SK-N-MC (cell line): Measurements from ENCODE around the gene MAP1B.

ENCODE experiments used
- EZH2 ChIP-seq: fragments of 200-600 bp; sonication (generic); IDR thresholded peaks from one replicate; pipeline ENCODE4 v1.6.1; 2017; ENCODE audit warnings: antibody characterized with exemption
- FOXP2 ChIP-seq: optimal IDR thresholded peaks from 2 replicates; pipeline ENCODE3; 2011; ENCODE audit warnings: mild to moderate bottlenecking, moderate library complexity; ENCODE audit not compliant: insufficient read depth; ENCODE audit errors: extremely low read length, control extremely low read depth

DNA sequence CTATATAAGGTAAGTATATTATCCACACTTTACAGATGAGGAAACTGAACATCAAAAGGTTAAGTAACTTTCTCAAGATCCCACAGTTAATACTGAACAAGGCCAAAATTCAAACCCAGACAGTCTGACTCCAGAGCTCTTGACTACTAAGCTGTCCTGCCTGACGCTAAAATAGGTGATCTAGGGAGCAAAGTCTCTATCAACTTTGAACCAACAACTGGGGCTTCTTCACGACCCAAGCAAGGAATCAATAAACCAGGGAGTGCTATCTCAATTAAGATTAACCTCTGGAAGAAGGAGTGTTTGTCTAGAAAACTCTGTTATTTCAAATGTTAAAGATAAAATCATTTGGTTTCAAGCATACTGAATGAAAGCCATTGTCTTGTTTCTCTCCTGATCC, 148.4 kb downstream of the MAP1B start:
- TF ChIP-seq EZH2 (no peak), FOXP2 (no peak)
